DOHH2 (cell line): ENCODE results near the gene PLCB2.

ENCODE experiments used
- H3F3A ChIP-seq: fragments of 200-600 bp; sonication (generic), shearing (Covaris generic); 2 replicates; pipeline ENCODE4 v1.6.0; 2016; ENCODE audit warnings: antibody characterized with exemption, mild to moderate bottlenecking; ENCODE audit not compliant: control insufficient read depth, insufficient read depth
- H3K27ac ChIP-seq: fragments of 200-600 bp; sonication (generic); 2 replicates; pipeline ENCODE4 v1.5.1; 2014; ENCODE audit warnings: low read depth, mild to moderate bottlenecking, low read length, moderate library complexity
- H3K27me3 ChIP-seq: fragments of 200-600 bp; sonication (generic); 2 replicates; pipeline ENCODE4 v1.6.1; 2014; ENCODE audit warnings: mild to moderate bottlenecking, low read length, mixed read lengths; ENCODE audit not compliant: control insufficient read depth
- H3K36me3 ChIP-seq: fragments of 200-600 bp; sonication (generic); 2 replicates; pipeline ENCODE4 v1.6.1; 2014; ENCODE audit warnings: mild to moderate bottlenecking, low read length, moderate library complexity, mixed read lengths; ENCODE audit not compliant: control insufficient read depth
- H3K4me1 ChIP-seq: fragments of 200-600 bp; sonication (generic); 2 replicates; pipeline ENCODE4 v1.6.1; 2014; ENCODE audit warnings: mild to moderate bottlenecking, low read length, mixed read lengths; ENCODE audit not compliant: control insufficient read depth
- H3K4me2 ChIP-seq: fragments of 200-600 bp; sonication (generic); 2 replicates; pipeline ENCODE4 v1.6.0; 2014; ENCODE audit warnings: mild to moderate bottlenecking, low read length, moderate library complexity
- H3K4me3 ChIP-seq: fragments of 200-600 bp; sonication (generic); 2 replicates; pipeline ENCODE4 v1.5.1; 2014; ENCODE audit warnings: mild to moderate bottlenecking, low read length, mixed read lengths
- H3K79me2 ChIP-seq: fragments of 200-600 bp; sonication (generic); 2 replicates; pipeline ENCODE4 v1.6.1; 2014; ENCODE audit warnings: mild to moderate bottlenecking, low read length, mixed read lengths; ENCODE audit not compliant: control insufficient read depth
- H3K9me2 ChIP-seq: fragments of 200-600 bp; sonication (generic); replicated peaks from 2 replicates; pipeline ENCODE4 v1.6.1; 2014; ENCODE audit warnings: mild to moderate bottlenecking, low read length, mixed read lengths; ENCODE audit not compliant: control insufficient read depth
- H3K9me3 ChIP-seq: fragments of 200-600 bp; sonication (generic); 2 replicates; pipeline ENCODE4 v1.6.1; 2014; ENCODE audit warnings: antibody characterized with exemption, low read length, mixed read lengths; ENCODE audit not compliant: control insufficient read depth, insufficient read depth
- H4K20me1 ChIP-seq: fragments of 200-600 bp; sonication (generic); 2 replicates; pipeline ENCODE4 v1.6.0; 2014; ENCODE audit warnings: low read depth, mild to moderate bottlenecking, antibody characterized with exemption, low read length, moderate library complexity; ENCODE audit not compliant: control insufficient read depth, insufficient read depth
- CTCF ChIP-seq: fragments of 200-600 bp; sonication (generic); IDR thresholded peaks from one replicate; pipeline ENCODE4 v1.5.1; 2014; ENCODE audit warnings: antibody characterized with exemption, mild to moderate bottlenecking, low read depth, low read length; ENCODE audit not compliant: poor library complexity, severe bottlenecking
- EZH2phosphoT487 ChIP-seq: fragments of 200-600 bp; sonication (generic); IDR thresholded peaks from 2 replicates; pipeline ENCODE4 v1.6.1; 2017; ENCODE audit warnings: borderline replicate concordance, mild to moderate bottlenecking, antibody characterized with exemption, low read length, moderate library complexity, mixed read lengths

PLCB2 gene

GRCh38 chr15:40328176-40328575 is 20.4 kb upstream of the PLCB2 start:
- Histone ChIP-seq H3K27ac (no peak overlapping the region), H3F3A (peaks cover 7% of the 10 kb centered on the region; the same call in 1 of the 2 replicates), H3K4me2 (no peak overlapping the region), H3K9me3 (no peaks in the 10 kb centered on the region), H3K4me1 (peaks cover 18% of the 10 kb centered on the region), H3K4me3 (no peak overlapping the region), H3K9me2 (no peaks in the 10 kb centered on the region), H3K27me3 (peaks cover 6% of the 10 kb centered on the region; the same call in 1 of the 2 replicates), H3K36me3 (no peaks in the 10 kb centered on the region), H3K79me2 (no peaks in the 10 kb centered on the region), H4K20me1 (no peaks in the 10 kb centered on the region)
- no peak for TF ChIP-seq EZH2phosphoT487
- TF ChIP-seq CTCF: no peak

GRCh38 chr15:40327457-40327856 is 19.7 kb upstream of the PLCB2 start:
- Histone ChIP-seq H3K27me3 (peaks cover 6% of the 10 kb centered on the region; the same call in 1 of the 2 replicates), H3K36me3 (no peaks in the 10 kb centered on the region), H3K4me3 (no peak overlapping the region), H3K27ac (no peak overlapping the region), H3F3A (peaks cover 7% of the 10 kb centered on the region; the same call in 1 of the 2 replicates), H3K4me1 (peaks cover 24% of the 10 kb centered on the region), H4K20me1 (no peaks in the 10 kb centered on the region), H3K4me2 (no peak overlapping the region), H3K9me3 (no peaks in the 10 kb centered on the region), H3K79me2 (no peaks in the 10 kb centered on the region), H3K9me2 (no peaks in the 10 kb centered on the region)
- no peak for TF ChIP-seq EZH2phosphoT487

GRCh38 chr15:40325700-40326099 is 18.0 kb upstream of the PLCB2 start:
- Histone ChIP-seq H4K20me1 (no peaks in the 10 kb centered on the region), H3K27ac (no peak overlapping the region), H3K79me2 (no peaks in the 10 kb centered on the region), H3K36me3 (no peaks in the 10 kb centered on the region), H3K27me3 (peaks cover 6% of the 10 kb centered on the region; the same call in 1 of the 2 replicates), H3K4me2 (peak overlapping the region; percentile 55), H3K9me3 (no peaks in the 10 kb centered on the region), H3K9me2 (no peaks in the 10 kb centered on the region), H3F3A (peaks cover 11% of the 10 kb centered on the region), H3K4me3 (no peak overlapping the region), H3K4me1 (peaks cover 27% of the 10 kb centered on the region)
- TF ChIP-seq CTCF (no peak), EZH2phosphoT487 (no peak)

- H3F3A ChIP-seq: peaks cover 11% of the 10 kb centered on the region
- H3K27me3 ChIP-seq: peaks cover 7% of the 10 kb centered on the region
- TF ChIP-seq CTCF (no peak), EZH2phosphoT487 (no peak)
- no peaks in the 10 kb centered on the region for H3K9me3 ChIP-seq
- H3K4me2 ChIP-seq: peak overlapping the region; percentile 55
- no peaks in the 10 kb centered on the region for H4K20me1 ChIP-seq
- 0 out of 2 replicates have a peak overlapping the region, but pooled peaks have one; percentile 70 for H3K4me3 ChIP-seq
- H3K36me3 ChIP-seq: no peaks in the 10 kb centered on the region
- H3K27ac ChIP-seq: no peak overlapping the region
- peaks cover 27% of the 10 kb centered on the region for H3K4me1 ChIP-seq
- no peaks in the 10 kb centered on the region for H3K79me2 ChIP-seq
- H3K9me2 ChIP-seq: no peaks in the 10 kb centered on the region
Observed at GRCh38 chr15:40325188-40325587, 17.5 kb upstream of the PLCB2 start.
